Left forelimb (tissue), 1 donor: ENCODE data around the gene OPRD1.
A peak's percentile ranks its signal among the peaks of the same experiment; 100 is the strongest.
"Not testable (repeated sequence)": the region's sequence is repeated elsewhere in the genome, so short reads cannot be mapped to it uniquely, and the experiment has no call there.

Experiments used
- DNase-seq: peaks from one replicate; pipeline ENCODE4 v3.0.0-alpha.2; 2018; ENCODE audit warnings: low spot score

OPRD1 gene

DNA sequence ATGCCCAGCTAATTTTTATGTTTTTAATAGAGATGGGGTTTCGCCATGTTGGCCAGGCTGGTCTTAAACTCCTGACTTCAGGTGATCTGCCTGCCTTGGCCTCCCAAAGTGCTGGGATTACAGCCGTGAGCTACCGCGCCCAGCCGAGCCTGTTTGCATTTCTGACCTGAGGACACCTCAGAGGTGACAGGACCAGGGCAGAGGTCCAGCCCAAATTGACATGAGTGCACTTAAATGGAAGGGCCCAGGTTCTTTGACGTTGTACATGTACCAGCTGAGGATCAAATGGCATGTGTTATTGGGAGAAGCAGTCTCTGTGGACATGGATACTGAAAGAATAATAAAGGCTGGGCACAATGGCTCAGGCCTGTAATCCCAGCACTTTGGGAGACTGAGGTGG, 35.2 kb downstream of the OPRD1 start:
- not testable (repeated sequence) for DNase-seq

- no peak for DNase-seq
These were observed 36.4 kb downstream of the OPRD1 start for GRCh38 chr1:28848416-28848815.

DNA sequence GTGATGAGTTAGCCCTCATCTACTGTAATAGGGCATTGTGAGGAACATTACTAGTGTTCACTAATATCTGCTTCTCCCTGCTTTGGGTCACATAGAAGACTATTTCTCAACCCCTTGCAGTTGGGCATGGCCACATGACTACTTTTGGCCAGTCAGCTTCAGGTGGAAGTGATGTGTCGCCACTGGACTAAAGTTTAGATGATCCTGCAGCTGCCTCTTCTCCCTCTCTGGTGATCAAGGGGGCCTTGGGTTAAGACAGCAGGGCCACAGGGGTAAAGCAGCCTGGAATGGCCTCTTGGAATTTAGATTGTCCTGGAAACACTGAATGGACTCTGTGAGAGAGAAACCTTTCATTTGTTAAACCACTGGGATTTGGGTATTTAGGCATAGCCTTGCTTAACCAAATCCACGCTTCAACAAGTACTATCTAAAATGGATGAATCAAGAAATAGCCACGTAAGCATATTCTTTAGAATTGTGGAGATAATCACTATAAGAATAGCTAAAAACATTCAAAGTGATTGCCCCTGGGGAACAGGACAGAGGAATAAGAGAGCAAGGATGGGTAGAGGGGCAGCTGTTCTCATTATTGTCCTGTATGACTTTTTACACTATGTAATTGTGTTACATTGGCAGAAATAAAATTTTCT, 41.2 kb downstream of the OPRD1 start:
- DNase-seq, result no peak

- DNase-seq, result not testable (repeated sequence)
These were observed 42.4 kb downstream of the OPRD1 start for GRCh38 chr1:28854406-28854805.

- no peak for DNase-seq
These were observed 43.1 kb downstream of the OPRD1 start for GRCh38 chr1:28855046-28855445.

DNA sequence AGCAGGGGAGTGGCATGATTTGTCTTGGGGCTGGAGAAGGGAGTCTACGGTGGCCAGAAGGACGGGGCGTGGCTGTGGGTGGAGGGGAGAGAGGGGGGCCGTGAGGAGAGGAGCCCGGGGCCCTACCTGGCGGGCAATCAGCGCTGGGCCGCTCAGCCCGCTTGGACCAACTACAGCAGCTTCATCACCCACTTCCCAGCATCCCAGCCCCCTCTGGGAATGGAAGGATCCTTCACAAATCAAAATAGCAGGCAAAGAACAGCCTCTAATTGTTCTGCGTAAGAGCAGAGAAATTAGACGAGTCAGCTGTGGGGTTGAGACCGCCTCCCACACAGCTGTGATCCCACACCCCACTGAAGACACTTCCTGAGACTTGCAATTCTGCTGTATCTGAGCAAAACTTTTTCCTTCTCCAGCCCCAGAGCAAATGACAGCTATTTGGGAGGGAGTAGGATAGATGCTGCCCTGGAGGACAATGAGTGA, 43.5 kb downstream of the OPRD1 start:
- DNase-seq, result no peak

GRCh38 chr1:28855969-28856368, 44.0 kb downstream of the OPRD1 start:
- no peak for DNase-seq

- no peak for DNase-seq
These were observed 48.5 kb downstream of the OPRD1 start for GRCh38 chr1:28860332-28861073.

- no peak for DNase-seq
These were observed 50.8 kb downstream of the OPRD1 start for GRCh38 chr1:28862571-28863403.

DNA sequence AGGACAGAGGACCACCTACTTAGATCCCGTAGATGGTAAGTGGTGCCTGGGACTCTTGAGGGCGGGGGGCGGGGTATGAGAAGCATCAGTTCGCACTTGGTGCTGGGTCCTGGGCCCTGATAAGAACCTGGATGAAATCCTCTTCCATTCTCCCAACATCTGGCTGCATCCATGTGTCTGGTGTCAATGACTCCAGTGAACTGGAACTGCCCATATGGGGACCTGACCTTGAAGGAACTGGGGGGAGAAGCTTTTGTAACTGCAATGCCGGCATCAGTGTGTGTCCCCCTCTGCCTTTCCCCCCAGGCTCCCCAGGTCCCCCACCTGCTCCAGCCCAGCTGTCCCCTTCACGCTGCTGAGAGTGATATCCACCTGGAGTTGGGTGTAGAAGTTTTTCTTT, 52.7 kb downstream of the OPRD1 start:
- no peak for DNase-seq

DNA sequence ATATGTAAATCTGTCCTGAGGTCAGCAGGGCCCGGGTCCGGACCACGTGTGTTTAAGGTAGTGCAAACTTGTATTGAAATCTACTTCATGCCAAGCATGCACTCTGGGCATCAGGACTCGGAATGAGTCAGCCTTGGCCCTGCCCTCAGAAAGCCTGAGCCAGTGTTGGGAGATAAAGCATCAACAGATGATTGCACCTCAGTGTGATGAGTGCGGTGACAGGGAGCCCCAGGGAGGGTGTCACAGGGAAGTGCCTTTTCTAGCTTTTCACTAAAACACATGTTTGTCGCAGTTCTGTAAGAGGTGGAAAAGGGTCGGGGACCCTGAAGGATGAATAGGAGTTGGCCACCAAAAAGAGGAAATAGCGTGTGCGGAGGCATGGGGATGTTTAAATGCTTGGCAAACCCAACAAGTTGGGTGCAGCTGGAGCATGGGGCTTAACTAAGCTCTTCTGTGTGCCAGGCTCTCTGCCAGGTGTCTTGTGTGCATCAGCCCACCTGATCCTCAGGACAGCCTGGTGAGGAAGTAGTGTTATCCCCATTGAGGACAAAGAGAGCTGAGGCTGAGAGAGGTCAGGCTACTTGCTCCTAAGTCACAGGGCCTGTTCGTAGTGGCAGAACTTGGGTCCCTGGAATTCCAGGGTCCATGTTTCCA, 54.2 kb downstream of the OPRD1 start:
- DNase-seq, result no peak

- DNase-seq, result no peak
These were observed 55.9 kb downstream of the OPRD1 start for GRCh38 chr1:28867850-28868249.

GRCh38 chr1:28869952-28870351, 58.0 kb downstream of the OPRD1 start:
- DNase-seq, result no peak

- no peak for DNase-seq
These were observed 59.8 kb downstream of the OPRD1 start for GRCh38 chr1:28871631-28872401.

- DNase-seq, result not testable (repeated sequence)
These were observed 63.2 kb downstream of the OPRD1 start for GRCh38 chr1:28875134-28875533.

DNA sequence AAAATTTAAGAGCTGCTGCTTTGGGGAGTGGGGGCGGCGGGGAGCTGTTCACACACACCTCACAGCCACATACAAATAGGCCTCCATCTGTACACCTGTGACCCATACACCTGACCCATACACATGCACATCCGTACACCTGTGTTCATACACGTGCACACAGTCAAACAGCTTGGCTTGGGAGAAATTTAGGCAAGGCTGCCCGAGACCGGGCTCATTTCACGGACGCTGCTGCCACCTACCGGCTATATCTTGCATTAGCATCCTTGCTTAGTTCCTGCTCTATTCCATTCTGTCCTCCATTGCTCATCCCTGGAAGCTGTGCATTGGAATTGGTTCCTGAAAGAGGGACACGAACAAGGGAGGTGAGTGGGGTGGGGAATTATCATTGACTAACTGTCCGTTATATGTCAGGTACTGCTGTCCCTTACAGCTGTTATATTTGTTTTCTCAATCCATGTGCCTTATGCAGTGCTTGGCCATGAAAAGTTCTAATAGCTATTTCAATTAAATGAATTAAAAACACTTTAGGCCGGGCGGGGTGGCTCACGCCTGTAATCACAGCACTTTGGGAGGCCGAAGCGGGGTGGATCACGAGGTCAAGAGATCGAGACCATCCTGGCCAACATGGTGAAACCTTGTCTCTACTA, 65.3 kb downstream of the OPRD1 start:
- peak; percentile 84 for DNase-seq

DNA sequence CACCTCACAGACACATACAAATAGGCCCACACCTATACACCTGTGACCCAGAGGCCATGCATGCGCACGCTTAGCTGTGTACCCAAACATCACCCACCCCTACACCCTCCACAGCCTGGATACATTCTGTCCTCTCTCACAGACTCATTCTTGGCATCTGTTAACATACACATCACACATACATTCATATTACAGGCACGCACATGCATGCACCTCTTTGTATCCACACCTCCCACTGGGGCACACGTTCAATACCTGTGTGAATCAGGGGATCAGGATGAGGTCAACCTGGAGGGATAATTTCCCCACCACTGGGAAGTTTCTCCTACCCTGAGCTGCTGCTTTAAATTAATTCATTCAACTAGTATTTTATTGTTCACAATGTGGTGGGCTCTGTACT, 66.8 kb downstream of the OPRD1 start:
- no peak for DNase-seq

DNA sequence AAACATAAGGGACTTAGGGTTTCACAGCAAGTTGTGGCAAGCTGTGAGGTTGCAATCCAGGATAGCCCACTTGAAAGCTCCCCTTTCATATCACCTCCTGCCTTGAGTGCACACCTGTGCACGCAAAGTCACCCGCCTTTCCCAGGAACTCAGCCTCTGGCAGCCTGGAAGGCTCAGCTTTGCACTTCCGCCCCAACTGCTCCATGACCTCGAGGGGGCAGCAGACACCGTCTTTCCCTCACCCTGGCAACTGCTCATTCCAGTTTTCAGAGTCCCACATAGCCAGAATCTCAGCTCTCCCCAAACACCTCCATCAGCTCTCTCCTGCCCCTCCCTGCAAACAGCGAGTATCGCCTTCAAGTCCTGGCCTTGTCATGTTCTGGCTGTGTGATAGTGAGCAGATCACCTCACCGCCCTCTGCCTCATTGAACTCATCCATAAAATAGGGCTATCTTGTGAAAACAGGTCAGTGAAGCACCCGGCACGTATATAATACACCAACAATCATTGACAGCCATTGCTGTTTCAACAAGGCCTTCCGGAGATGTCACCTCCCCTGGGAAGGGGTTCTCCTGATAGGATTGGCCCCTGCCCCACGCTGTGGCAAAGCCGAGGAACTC, 70.1 kb downstream of the OPRD1 start:
- DNase-seq, result peak; percentile 88

- DNase-seq, result no peak
These were observed 71.3 kb downstream of the OPRD1 start for GRCh38 chr1:28883242-28883616.

- no peak for DNase-seq
These were observed 73.5 kb downstream of the OPRD1 start for GRCh38 chr1:28885472-28885877.
